Calu3 (cell line): ENCODE measurements around the gene PPP2CA. TPM values are rescaled to one million over a fixed set of nuclear protein-coding genes. Genes with fewer than 3 reads are reported as not detected.

Experiments used
- BruUV-seq: library from RNA; stranded (reverse); fragments of 400-500 nt; replicated peaks from 2 replicates; lab custom pipeline; 2021; lab: Mats Ljungman, UMichigan
- CTCF ChIA-PET: fragments of 300-600 bp; sonication (Branson Sonifier 250); formaldehyde crosslinking; loops from one replicate; lab custom pipeline; 2022; ENCODE audit warnings: antibody characterized with exemption; lab: Charles Lee
- DNase-seq: peaks from one replicate; pipeline ENCODE4 v3.0.0; 2022
- H3K27ac Mint-ChIP-seq: one replicate; pipeline ENCODE4 v1.8.0; 2022; ENCODE audit warnings: mixed read lengths; ENCODE audit not compliant: unreplicated experiment
- H3K27me3 Mint-ChIP-seq: one replicate; pipeline ENCODE4 v1.8.0; 2022; ENCODE audit warnings: mixed read lengths; ENCODE audit not compliant: unreplicated experiment
- H3K36me3 Mint-ChIP-seq: one replicate; pipeline ENCODE4 v1.8.0; 2022; ENCODE audit warnings: mild to moderate bottlenecking, moderate library complexity, mixed read lengths; ENCODE audit not compliant: insufficient read depth, unreplicated experiment
- H3K4me1 Mint-ChIP-seq: one replicate; pipeline ENCODE4 v1.8.0; 2022; ENCODE audit warnings: mild to moderate bottlenecking, low read depth, mixed read lengths; ENCODE audit not compliant: unreplicated experiment
- H3K4me3 Mint-ChIP-seq: one replicate; pipeline ENCODE4 v1.8.0; 2022; ENCODE audit warnings: mild to moderate bottlenecking, low read depth, moderate library complexity, mixed read lengths; ENCODE audit not compliant: unreplicated experiment
- H3K9me3 Mint-ChIP-seq: one replicate; pipeline ENCODE4 v1.8.0; 2022; ENCODE audit warnings: low read depth, mixed read lengths; ENCODE audit not compliant: unreplicated experiment
- CTCF ChIP-seq: fragments of 200-600 bp; IDR thresholded peaks from one replicate; pipeline ENCODE4 v1.8.0; 2022; ENCODE audit warnings: antibody characterized with exemption; ENCODE audit not compliant: unreplicated experiment
- intact Hi-C: fragments of 100-400 bp; cut with micrococcal nuclease; formaldehyde crosslinking; loops from one replicate; pipeline ENCODE4 v1.10.0; 2022; ENCODE audit not compliant: unreplicated experiment
- total RNA-seq: library from RNA; stranded (reverse); gene quantifications from 2 replicates; pipeline ENCODE4 v1.2.3, GENCODE V29; 2022

The PPP2CA gene
- total RNA-seq, 1 experiment from 2014 or later = 260 TPM

- Mint-ChIP-seq H3K4me3 (peak within 1 kb of the TSS; percentile 97), H3K27ac (peak within 1 kb of the TSS; percentile 98), H3K27me3 (no peaks in the 10 kb centered on the region), H3K4me1 (peaks cover 32% of the 10 kb centered on the region), H3K9me3 (no peaks in the 10 kb centered on the region), H3K36me3 (peaks cover 66% of the 10 kb centered on the region)
- DNase-seq = peak; percentile 92
- intact Hi-C loops = no loop called here
- no TSS peak for BruUV-seq
- CTCF ChIA-PET = interaction anchor here (0.6 to 1.8 kb wide), 9 partner anchors 11 to 1513 kb away, joined by 3 to 6 read pairs (median 3); partner anchors contain the start of gene PPP2CA
- TF ChIP-seq CTCF = no peak
These were observed 49.1 kb downstream of the PPP2CA start, which contains the start of gene SKP1 for GRCh38 chr5:134176511-134177368. SKP1 (minus strand) TSS chr5:134176950; CDS start chr5:134174022, 2,928 bp downstream.

- H3K4me3 Mint-ChIP-seq = peak overlapping the region; percentile 97
- H3K9me3 Mint-ChIP-seq = no peaks in the 10 kb centered on the region
- no peak for DNase-seq
- CTCF ChIA-PET = interaction anchor here (0.6 to 1.8 kb wide), 4 partner anchors 27 to 145 kb away, joined by 4 to 6 read pairs (median 6); partner anchors contain the start of gene PPP2CA
- intact Hi-C loops = no loop called here
- H3K36me3 Mint-ChIP-seq = peaks cover 74% of the 10 kb centered on the region
- TF ChIP-seq CTCF = no peak
- H3K4me1 Mint-ChIP-seq = peaks cover 32% of the 10 kb centered on the region
- peak overlapping the region; percentile 98 for H3K27ac Mint-ChIP-seq
- BruUV-seq = no TSS peak
- H3K27me3 Mint-ChIP-seq = no peaks in the 10 kb centered on the region
These were observed 49.9 kb downstream of the PPP2CA start for GRCh38 chr5:134175921-134176510.

- peak overlapping the region; percentile 98 for H3K27ac Mint-ChIP-seq
- no peaks in the 10 kb centered on the region for H3K9me3 Mint-ChIP-seq
- CTCF ChIA-PET = interaction anchor here (1.4 kb wide), 1 partner anchor 51 kb away, joined by 6 read pairs; the partner anchor contains the start of gene PPP2CA
- TSS peak; percentile 41 for BruUV-seq
- intact Hi-C loops = no loop called here
- H3K27me3 Mint-ChIP-seq = no peaks in the 10 kb centered on the region
- H3K36me3 Mint-ChIP-seq = peaks cover 78% of the 10 kb centered on the region
- TF ChIP-seq CTCF = no peak
- peak overlapping the region; percentile 97 for H3K4me3 Mint-ChIP-seq
- DNase-seq = no peak
- H3K4me1 Mint-ChIP-seq = peaks cover 32% of the 10 kb centered on the region
These were observed 50.7 kb downstream of the PPP2CA start for GRCh38 chr5:134174841-134175839.

- BruUV-seq = no TSS peak
- CTCF ChIA-PET = no interaction called here
- DNase-seq = no peak
- intact Hi-C loops = no loop called here
- TF ChIP-seq CTCF = no peak
- H3K4me1 Mint-ChIP-seq = peaks cover 23% of the 10 kb centered on the region
- H3K4me3 Mint-ChIP-seq = no peak overlapping the region
- H3K27me3 Mint-ChIP-seq = no peaks in the 10 kb centered on the region
- peaks cover 86% of the 10 kb centered on the region for H3K36me3 Mint-ChIP-seq
- no peaks in the 10 kb centered on the region for H3K9me3 Mint-ChIP-seq
- H3K27ac Mint-ChIP-seq = no peak overlapping the region
These were observed 53.9 kb downstream of the PPP2CA start for GRCh38 chr5:134171972-134172371.
